NCI-H128 (cell line): ENCODE data around the gene TTLL5.
"Not testable (repeated sequence)": the region's sequence is repeated elsewhere in the genome, so short reads cannot be mapped to it uniquely, and the experiment has no call there.

ENCODE experiments used
- DNase-seq: peaks from one replicate; lab custom pipeline; 2025; ENCODE audit not compliant: unreplicated experiment; lab: John Stamatoyannopoulos, UW

The TTLL5 gene

DNA sequence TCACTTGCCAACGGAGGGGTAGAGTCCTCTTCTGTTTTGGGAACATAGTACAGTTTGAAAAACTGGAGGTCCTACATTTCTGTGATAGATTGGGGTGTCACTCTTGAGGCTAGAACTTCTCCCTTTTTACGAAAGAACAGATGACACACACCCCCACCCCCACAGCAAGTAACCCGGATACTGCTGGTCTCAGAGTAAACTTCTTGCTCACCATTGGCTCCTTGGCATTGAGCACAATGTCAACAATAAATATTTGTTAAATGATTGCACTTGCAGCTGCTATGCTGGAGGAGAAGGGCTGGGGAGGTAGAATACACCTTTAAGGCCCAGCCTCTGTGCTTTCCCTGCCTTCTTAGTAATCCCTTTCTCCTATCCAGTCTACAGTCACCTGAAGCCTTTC, 170.9 kb downstream of the TTLL5 start:
- DNase-seq, result no peak

DNA sequence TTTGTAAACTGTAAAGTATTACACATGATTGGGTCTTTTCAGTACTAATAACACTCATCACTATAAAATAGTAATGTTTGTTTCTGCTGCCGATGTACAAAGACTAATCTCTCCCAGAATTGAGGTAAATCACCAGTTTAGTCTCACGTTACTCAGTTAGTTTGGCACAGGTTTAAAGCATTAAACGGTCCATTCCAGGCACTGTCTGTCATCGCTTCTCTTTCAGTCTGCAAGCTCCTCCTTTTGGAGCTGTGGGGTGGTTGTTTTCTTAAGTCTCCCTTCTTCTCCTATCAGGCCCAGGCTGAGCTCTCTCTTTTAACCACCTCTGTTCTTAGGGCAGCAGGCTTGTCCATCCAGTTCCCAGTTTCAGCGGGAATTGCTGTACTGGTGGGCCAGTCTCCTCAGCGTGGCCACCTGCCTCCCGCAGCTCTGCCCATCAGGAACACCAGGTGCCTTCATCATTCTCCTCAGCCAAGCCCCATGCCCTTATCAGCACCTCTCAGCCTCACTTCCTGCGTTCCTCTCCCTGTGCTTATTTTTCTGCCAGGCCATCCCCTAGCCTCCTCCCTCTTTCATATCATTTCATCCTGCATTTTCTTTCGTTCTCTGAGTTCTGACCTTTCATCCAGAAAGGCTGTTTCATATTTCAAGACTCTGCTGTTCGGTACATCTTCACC, 171.7 kb downstream of the TTLL5 start:
- no peak for DNase-seq

DNA sequence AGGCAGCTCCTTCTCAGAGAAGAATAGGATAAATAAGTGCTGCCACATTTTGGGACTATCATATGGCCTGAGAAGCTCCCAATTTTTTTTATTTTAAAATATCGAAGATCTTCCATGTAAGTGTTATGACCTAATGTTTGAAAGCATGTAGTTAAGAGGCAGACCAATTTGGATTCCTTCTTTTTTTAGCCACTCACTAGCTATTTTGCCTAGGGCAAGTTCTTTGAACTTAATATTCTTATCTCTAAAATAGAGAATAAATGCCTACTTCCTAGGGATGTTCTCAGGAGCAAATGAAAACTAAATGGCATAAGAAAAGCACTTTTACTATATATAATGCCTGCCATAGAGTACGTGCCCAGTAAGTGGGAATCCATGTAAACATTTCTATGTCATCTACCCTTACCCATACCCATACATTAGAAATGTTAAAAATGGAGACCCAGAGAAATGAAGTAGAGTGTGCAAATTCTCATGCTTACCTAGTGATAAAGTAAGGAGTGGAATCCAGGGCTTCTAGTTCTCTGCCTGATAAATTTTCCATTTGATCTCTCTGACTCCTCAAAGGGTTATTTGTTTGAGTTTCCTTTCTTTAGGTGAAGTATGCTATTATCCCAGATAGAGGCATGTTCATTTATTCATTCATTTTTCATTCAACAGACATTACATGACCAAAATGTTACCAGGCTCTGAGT, 172.4 kb downstream of the TTLL5 start:
- DNase-seq, result no peak

- DNase-seq, result no peak
Measured at GRCh38 chr14:75835156-75835725, 174.2 kb downstream of the TTLL5 start.

DNA sequence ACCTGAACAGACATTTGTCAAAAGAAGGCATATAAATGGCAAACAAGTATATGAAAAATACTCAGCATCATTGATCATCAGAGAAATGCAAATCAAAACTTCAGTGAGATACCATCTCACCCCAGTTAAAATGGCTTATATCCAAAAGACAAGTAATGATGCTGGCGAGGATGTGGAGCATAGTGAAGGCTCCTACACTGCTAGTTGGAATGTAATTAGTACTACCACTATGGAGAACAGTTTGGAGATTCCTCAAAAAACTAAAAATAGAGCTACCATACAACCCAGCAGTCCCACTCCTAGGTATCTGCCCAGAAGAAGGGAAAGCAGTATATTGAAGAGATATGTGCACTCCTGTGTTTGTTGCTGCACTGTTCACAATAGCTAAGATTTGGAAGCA, 174.7 kb downstream of the TTLL5 start:
- no peak for DNase-seq

DNA sequence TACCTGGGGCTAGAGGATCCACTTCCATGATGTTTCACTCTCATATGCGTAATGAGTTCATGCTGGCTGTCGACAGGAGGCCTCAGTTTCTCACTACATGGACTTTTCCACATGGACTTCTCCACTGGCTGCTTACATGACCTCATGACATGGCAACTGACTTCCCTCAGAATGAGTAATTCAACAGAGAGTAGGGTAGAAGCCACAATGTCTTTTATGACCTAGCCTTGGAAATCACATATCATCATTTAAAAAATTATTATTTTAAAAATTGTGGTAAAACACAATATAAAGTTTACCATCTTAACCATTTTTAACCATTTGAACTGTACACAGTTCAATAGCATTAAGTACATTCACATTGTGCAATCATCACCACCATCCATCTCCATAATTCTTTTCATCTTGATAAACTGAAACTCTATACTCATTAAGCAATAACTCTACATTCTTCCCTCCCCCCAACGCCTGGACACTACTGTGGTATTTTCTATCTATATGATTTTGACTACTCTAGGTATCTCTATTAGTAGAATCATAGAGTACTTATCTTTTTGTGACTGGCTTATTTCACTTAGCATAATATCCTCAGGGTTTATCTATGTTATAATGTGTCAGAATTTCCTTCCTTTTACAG, 176.2 kb downstream of the TTLL5 start:
- no peak for DNase-seq

- DNase-seq, result no peak
Measured at GRCh38 chr14:75840911-75841310, 179.9 kb downstream of the TTLL5 start.

- no peak for DNase-seq
Measured at GRCh38 chr14:75842551-75842950, 181.5 kb downstream of the TTLL5 start.

DNA sequence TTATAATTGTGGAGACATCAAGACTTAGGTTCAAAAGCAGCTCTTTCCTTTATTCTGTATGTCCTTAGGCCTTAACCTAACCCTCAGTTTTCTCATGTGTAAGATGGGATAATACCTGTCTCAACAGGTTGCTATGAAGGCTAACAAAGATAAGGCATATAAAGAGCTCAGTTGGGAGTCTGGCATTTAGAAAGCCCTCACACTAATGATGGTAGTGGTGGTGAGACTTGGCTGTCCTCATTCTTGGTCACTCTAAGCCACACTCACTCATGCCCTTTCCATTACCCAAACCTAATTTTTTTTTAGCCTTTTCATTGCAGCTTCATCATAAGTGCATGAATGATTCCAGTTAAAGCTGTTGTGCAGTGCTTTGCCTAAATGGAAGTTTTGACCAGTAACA, 183.4 kb downstream of the TTLL5 start:
- DNase-seq, result no peak

GRCh38 chr14:75845136-75845804, 184.2 kb downstream of the TTLL5 start:
- DNase-seq, result no peak

- not testable (repeated sequence) for DNase-seq
Measured at GRCh38 chr14:75846694-75847093, 185.6 kb downstream of the TTLL5 start.

DNA sequence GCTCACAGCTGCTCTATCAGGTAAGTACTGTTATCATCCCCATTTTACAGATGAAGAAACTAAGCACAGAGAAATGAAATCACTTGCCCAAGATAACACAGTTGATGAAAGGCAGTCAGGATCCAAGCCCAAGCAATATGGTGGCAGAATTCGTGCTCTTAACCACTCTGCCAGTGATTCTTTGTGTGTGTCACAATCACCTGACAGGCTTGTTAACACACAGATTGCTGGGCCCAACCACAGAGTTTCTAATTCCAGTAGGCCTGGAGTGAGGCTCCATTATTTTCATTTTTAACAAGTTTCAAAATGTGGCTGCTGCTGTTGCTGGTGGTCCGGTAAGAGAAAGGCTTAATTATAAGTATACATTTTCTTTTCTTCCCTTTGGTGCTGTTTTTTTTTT, 186.5 kb downstream of the TTLL5 start:
- DNase-seq, result no peak

GRCh38 chr14:75848167-75848913, 187.3 kb downstream of the TTLL5 start:
- no peak for DNase-seq

DNA sequence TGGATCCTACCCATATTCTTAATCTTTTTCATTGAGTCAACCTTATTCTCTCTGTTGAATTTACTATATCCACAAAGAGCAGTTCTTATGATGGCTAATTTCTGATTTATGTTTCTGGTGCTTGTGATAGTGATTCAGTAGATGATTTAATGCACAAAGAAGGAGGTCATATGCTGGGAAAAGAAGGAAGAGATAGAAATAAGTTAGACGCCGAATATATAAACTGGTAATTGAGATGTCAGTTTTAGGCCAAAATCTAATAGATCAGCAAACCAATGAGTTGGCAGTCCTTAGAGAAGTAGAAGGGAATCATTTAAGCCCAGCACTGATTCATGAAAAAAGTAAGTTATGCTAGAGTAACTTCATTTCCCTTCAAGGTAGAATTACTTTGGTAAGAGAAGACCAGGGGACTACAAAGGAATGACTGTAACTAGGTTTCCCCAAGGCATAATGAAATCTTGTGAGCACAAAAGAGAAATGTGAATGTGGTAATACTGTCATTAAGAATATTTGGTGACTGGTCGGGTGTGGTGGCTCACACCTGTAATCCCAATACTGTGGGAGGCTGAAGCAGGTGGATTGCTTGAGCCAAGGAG, 188.4 kb downstream of the TTLL5 start:
- no peak for DNase-seq

- DNase-seq, result no peak
Measured at GRCh38 chr14:75851574-75851866, 190.5 kb downstream of the TTLL5 start.

GRCh38 chr14:75854111-75854799, 193.2 kb downstream of the TTLL5 start:
- DNase-seq, result no peak

- DNase-seq, result no peak
Measured at GRCh38 chr14:75857199-75857598, 196.2 kb downstream of the TTLL5 start.

GRCh38 chr14:75858362-75858761, 197.3 kb downstream of the TTLL5 start:
- DNase-seq, result no peak

DNA sequence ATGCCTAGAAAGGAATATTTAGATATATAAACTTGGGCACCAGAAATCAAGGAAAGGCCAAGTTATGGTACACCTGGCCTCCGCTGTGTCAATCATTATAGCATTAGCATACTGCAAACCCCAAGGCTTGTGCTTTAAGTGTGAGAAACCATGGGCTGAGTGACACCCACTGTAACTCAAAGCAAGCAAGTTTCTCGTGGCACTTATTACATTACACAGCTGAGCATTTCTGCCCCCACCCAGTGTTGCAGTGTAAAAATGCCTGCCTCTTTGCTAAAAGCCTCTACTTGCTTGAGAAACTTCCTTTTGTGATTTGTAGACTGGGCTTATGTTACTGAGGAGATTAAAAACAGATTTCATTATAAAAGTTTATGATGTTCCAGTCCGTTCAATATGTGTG, 198.7 kb downstream of the TTLL5 start:
- no peak for DNase-seq

GRCh38 chr14:75860561-75861160, 199.6 kb downstream of the TTLL5 start:
- no peak for DNase-seq
